Skeletal muscle tissue (tissue), 4 donors: Measurements from ENCODE around the gene CCNJL. TPM values are rescaled to one million over a fixed set of nuclear protein-coding genes. Genes with fewer than 3 reads are reported as not detected.

ENCODE experiments used
- H3K27ac ChIP-seq: one replicate; pipeline ENCODE4 v1.7.0; 2013; ENCODE audit warnings: mild to moderate bottlenecking, low read depth, low read length, inconsistent platforms
- H3K27me3 ChIP-seq, 3 donors: one replicate each; pipeline ENCODE4 v1.7.0; 2013; ENCODE audit warnings: low read length in 3 of 3; ENCODE audit not compliant: control insufficient read depth in 3 of 3, insufficient read depth in 3 of 3
- H3K36me3 ChIP-seq, 3 donors: one replicate each; pipeline ENCODE4 v1.7.0; 2013; ENCODE audit warnings: low read length in 3 of 3; ENCODE audit not compliant: control insufficient read depth in 3 of 3, insufficient read depth in 3 of 3
- H3K4me1 ChIP-seq, 3 donors: one replicate each; pipeline ENCODE4 v1.7.0; 2013; ENCODE audit warnings: low read length in 3 of 3, mild to moderate bottlenecking in 3 of 3; ENCODE audit not compliant: control insufficient read depth in 3 of 3, insufficient read depth in 3 of 3
- H3K4me3 ChIP-seq, 3 donors: one replicate each; pipeline ENCODE4 v1.7.0; 2013; ENCODE audit warnings: low read length in 3 of 3
- H3K9ac ChIP-seq, 3 donors: one replicate each; pipeline ENCODE4 v1.7.0; 2013; ENCODE audit warnings: low read length in 3 of 3, mild to moderate bottlenecking in 3 of 3, moderate library complexity in 2 of 3, low read depth in 1 of 3
- H3K9me3 ChIP-seq, 3 donors: one replicate each; pipeline ENCODE4 v1.7.0; 2013; ENCODE audit warnings: low read length in 3 of 3; ENCODE audit not compliant: control insufficient read depth in 3 of 3
- total RNA-seq: library from RNA; depleted of rRNA; stranded (reverse); fragments of >200 nt; gene quantifications from one replicate; pipeline ENCODE4 v1.2.3, GENCODE V29; 2014
- donor health status: Osteomylitis.

CCNJL gene
- total RNA-seq, 1 donor from 2014 or later: 3.1 TPM

DNA sequence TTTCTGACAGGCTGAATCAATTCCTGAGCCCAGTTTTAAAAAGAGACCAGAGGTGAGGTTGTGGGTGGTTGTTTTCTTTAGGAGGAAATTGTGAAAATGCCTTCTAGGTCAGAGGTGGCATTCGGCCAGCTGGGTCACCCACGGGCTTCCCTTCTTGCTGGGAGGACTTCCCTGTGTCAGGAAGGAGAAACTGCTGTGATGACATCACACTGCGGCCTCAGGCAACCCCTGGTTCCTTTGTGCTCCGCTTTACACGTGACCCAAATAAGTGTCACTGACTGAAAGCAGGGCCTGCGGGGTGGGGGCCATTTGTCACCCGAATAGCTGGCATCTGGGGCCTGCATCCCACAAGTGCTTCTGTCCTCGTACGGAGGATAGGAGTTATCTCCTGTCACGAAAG, 43.3 kb downstream of the CCNJL start:
- Histone ChIP-seq H3K4me1 (peaks cover 12 to 18% (median 14%) of the 10 kb centered on the region in 3 donors), H3K9me3 (no peaks in the 10 kb centered on the region), H3K36me3 (no peaks in the 10 kb centered on the region), H3K27me3 (no peaks in the 10 kb centered on the region), H3K4me3 (peak overlapping the region in 1 of 3 donors; percentile 13), H3K9ac (no peak overlapping the region), H3K27ac (no peak overlapping the region)

DNA sequence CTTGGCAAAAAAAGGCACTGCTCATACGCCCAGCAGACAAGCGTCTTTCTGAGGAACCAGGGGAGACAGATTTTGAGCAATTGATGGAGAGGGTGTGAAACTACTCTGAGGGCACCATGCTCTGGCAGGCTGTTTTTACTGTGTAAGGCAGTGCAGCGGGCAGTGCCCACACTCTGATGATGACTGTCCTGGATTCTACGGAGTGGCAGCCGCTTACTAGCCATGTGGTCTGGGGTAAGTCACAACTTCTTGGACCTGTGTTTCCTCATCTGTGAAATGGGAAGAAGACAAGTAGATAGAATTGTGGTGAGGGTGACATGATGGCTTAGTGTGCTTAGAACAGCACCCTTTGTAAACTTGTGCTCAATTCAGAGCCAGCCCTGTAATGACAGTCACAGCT, 44.2 kb downstream of the CCNJL start:
- no peak overlapping the region for H3K27ac ChIP-seq
- H3K4me1 ChIP-seq: peaks cover 12 to 18% (median 14%) of the 10 kb centered on the region in 3 donors

DNA sequence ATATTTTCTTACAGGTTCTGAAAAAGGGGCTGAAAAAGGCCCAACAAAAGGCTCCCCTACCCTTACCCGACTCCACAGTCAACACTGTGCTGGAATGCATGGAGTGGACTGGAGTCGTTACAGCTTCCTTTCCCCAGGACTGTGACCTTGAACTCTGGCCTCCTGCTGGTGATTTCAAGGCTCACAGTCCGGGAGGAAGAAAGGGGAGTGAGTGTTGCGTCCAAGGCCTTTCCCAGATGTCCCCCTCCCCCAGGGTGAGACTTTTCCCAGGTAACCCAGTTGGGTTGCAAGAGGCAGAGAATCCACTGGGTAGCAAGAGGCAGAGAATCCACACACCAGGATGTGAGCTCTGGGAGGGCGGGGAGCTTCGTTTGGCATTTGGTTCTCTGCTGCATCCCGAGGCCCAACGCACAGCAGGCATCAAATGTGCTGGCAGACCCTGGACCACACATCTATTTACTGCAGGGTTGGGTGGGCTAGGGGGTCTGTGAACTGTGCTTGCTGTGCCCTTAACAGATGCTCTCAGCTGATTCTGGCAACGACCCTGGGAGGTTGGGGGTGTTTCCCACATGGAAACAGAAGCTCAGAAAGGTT, 45.5 kb downstream of the CCNJL start:
- peaks cover 14 to 28% (median 19%) of the 10 kb centered on the region in 3 donors for H3K4me1 ChIP-seq
- no peaks in the 10 kb centered on the region for H3K9me3 ChIP-seq
- H3K36me3 ChIP-seq: no peaks in the 10 kb centered on the region
- no peaks in the 10 kb centered on the region for H3K27me3 ChIP-seq
- no peak overlapping the region for H3K4me3 ChIP-seq
- H3K9ac ChIP-seq: no peak overlapping the region
- H3K27ac ChIP-seq: no peak overlapping the region

More for the DNA sequence above, 44.2 kb downstream of the CCNJL start:
- Histone ChIP-seq H3K36me3 (no peaks in the 10 kb centered on the region), H3K9ac (no peak overlapping the region), H3K4me3 (no peak overlapping the region), H3K27me3 (no peaks in the 10 kb centered on the region), H3K9me3 (no peaks in the 10 kb centered on the region)

DNA sequence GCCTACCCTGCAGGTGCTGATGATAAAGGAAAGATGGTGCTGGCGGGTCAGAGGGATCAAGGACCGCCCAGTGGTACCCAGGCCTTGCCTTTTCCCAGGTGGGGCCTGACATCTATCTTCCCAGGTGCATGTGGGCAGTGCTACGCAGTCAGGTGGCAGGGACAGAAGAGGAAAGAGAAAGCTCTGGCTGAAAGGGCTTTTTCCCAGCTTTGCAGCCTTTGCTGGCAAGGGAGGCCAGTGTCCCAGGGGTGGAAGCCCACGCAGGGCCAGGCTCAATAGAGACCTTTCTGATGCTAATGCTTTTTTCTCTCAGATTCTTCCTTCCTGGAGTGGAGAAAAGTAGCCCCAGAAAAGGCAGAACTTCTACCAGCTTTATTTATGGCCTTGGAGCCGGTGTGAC, 46.3 kb downstream of the CCNJL start:
- Histone ChIP-seq H3K4me1 (peaks cover 11 to 24% (median 14%) of the 10 kb centered on the region in 3 donors), H3K36me3 (no peaks in the 10 kb centered on the region), H3K4me3 (no peak overlapping the region), H3K9ac (no peak overlapping the region), H3K9me3 (no peaks in the 10 kb centered on the region), H3K27ac (no peak overlapping the region), H3K27me3 (peaks cover 0 to 3% (median 0%) of the 10 kb centered on the region in 3 donors)

DNA sequence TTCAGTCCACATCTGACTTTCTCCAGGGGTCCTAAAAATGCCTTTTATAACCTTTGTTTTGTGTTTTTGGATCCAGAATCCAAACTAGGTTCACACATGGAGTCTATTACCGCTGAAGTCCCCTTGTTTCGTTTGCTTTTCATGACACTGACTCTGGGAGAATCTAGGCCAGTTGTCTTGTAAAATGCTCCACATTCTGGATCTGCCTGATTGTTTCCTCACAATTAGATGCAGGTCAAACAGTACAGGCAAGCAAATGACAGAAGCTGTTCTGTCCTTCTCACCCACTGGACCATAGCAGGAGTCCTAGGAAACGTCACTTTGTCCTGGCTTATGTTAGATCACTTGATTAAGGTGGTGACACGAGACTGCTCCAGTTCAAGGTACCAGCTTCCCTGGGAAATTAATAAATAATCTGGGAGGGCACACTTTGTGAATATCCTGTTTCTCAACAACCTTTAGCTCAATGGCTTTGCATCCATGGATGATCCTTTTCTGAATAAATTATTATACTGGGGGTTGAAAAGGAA, 49.0 kb downstream of the CCNJL start:
- H3K4me3 ChIP-seq: no peak overlapping the region
- H3K9ac ChIP-seq: no peak overlapping the region
- H3K4me1 ChIP-seq: peaks cover 5 to 14% (median 6%) of the 10 kb centered on the region in 3 donors
- no peaks in the 10 kb centered on the region for H3K36me3 ChIP-seq
- no peaks in the 10 kb centered on the region for H3K9me3 ChIP-seq
- H3K27me3 ChIP-seq: peaks cover 0 to 3% (median 0%) of the 10 kb centered on the region in 3 donors
- no peak overlapping the region for H3K27ac ChIP-seq

DNA sequence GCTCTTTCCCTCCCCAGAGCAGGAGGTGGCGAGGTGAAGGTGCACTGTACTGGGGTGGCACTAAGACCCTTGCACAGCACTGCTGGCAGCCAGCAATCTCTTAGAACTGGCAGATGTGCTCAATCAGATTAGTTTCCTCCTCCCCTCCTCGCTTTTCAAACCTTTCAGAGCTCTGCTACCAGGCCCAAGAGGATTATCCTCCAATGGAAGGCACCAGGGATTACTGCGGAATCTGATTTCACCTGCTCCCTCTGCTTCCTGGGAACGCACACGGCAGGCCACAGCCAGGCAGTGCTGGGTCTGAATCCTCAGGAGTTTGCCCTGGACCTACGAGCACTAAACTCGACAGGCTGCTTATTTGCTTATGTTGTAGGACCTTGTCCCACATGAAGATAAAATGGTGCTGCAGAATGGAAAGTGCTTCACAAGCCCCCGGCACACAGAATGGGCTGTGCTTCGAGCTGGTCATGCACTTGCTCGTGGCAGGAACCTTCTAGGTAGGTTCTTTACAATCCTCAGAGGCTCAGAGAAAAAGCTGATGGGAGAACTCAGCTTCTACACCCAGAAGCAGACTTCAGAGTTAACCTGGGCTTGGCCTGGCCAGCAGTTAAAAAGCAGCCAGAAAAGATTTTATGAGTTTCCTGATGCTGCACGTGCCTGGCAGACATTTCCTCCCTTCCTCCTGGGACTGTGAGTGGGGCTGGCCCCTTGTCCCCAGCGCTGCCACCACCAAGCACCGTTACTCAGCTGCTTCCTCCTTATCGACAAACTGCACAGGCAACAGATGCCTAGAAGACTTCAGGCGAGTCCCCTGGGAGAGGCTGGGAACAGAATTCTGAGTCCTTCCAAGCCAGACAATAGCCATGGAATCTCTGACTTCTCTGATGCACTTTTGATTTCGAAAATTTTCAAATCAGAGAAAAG, 50.0 kb downstream of the CCNJL start:
- Histone ChIP-seq H3K9me3 (no peaks in the 10 kb centered on the region), H3K27ac (no peak overlapping the region), H3K4me1 (peaks cover 2 to 9% (median 5%) of the 10 kb centered on the region in 3 donors), H3K4me3 (no peak overlapping the region), H3K9ac (no peak overlapping the region), H3K36me3 (no peaks in the 10 kb centered on the region), H3K27me3 (peaks cover 0 to 3% (median 0%) of the 10 kb centered on the region in 3 donors)

DNA sequence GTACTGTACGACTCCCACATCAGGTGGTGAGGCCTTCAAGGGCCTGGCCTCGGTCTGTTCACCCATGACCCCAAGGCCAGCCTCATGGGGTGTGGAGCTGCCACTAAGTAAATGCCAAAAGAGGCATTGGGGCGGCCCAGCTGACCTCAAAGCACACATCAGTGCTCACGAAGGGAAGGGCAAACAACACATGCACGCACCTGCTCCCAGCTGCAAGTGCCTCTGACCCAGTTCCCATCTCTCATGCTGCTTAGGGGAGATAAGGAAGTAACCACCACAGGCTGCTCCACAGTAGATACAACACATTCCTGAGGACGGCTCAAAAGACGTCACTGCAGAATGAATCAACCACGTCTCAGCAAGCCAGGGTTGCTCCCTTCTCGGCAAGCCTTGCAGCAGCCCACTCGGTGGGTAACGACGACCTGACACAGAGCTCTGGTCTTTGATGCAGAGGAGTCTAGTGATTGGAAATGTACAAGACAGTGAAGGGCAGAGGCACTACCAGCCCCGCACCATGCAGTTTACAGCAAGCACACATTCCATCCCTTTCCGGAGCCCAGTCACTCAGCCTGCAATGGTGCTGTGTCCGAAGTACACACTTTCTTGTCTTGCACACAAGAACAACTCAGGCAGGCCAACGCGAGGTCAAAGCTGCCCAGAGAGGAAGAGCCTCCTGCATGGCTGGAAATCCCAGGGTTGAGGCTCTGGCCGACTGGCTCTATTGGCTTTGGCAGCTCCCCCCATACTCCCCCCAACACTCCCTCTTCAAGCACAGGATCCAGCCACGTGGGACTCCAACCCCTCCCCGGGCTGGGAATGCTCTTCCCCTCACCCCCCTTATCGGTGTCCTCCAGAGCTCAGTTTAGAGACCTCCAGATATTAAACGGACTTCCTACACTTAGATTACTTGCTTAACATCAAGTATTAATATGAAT, 51.2 kb downstream of the CCNJL start:
- H3K9ac ChIP-seq: no peak overlapping the region
- no peaks in the 10 kb centered on the region for H3K9me3 ChIP-seq
- peaks cover 0 to 3% (median 0%) of the 10 kb centered on the region in 3 donors for H3K27me3 ChIP-seq
- H3K4me1 ChIP-seq: peaks cover 2 to 9% (median 5%) of the 10 kb centered on the region in 3 donors
- no peak overlapping the region for H3K27ac ChIP-seq
- no peaks in the 10 kb centered on the region for H3K36me3 ChIP-seq
- H3K4me3 ChIP-seq: no peak overlapping the region

DNA sequence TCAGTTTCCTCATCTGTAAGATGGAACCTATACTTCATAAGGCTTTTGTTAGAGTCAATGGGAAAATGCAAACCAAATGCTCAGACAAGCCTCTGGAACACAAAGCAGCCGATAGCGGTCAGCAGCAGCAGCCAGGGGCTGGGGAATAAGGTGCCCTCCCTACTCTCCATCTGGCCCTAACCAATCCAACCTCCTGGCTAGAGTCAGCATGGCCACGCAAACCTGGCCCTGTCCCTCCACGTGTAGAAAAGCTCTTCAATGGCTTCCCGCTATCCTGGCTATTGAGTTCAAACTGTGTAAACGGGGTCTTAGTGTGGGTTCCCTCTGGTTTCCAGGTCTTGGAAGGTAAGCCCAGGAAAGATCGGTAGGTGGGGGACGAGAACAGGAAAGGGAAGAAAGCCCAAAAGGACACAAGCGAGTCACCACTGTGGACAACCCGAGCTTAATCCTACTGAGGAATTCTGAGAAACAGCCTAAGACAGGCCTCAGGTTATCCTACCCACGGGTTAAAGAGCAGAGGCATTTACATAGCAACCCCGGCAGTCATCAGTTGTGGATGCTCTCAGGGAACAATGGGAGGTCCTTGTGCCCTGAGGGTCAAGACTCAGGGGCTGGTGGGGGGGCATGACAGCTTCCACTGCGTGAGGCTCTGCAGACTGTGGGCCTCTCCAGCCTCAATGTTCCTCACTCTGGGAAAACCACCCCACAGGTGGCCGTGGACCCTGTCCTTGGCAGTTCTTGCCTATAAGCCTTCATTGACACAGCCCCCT, 52.2 kb downstream of the CCNJL start:
- Histone ChIP-seq H3K36me3 (no peaks in the 10 kb centered on the region), H3K9ac (no peak overlapping the region), H3K27me3 (peaks cover 0 to 3% (median 0%) of the 10 kb centered on the region in 3 donors), H3K4me3 (no peak overlapping the region), H3K27ac (no peak overlapping the region), H3K4me1 (peaks cover 2 to 9% (median 5%) of the 10 kb centered on the region in 3 donors), H3K9me3 (no peaks in the 10 kb centered on the region)

DNA sequence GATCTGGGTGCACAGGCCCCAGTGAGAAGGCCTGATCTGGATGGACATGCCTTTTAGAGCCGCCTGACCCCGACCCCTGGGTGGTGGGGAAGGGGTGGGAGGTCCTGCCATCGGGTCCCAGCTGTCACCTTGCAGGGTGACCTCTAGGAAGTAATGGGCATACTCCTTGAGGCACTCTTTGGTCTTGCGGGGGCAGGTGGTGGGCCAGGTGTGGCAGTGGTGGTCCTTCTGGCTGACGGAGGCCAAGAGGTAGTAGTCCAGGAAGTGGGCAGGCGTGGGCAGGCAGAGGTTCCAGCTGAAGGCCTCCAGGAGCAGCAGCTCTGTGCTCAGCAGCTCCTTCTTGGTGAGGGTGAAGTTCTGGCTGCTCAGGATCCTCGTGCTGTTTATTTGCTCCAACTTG, 53.0 kb downstream of the CCNJL start:
- no peaks in the 10 kb centered on the region for H3K36me3 ChIP-seq
- no peak overlapping the region for H3K27ac ChIP-seq
- H3K4me1 ChIP-seq: peaks cover 2 to 9% (median 5%) of the 10 kb centered on the region in 3 donors
- peaks cover 0 to 3% (median 0%) of the 10 kb centered on the region in 3 donors for H3K27me3 ChIP-seq
- no peak overlapping the region for H3K9ac ChIP-seq
- H3K9me3 ChIP-seq: no peaks in the 10 kb centered on the region
- H3K4me3 ChIP-seq: no peak overlapping the region
